ENCODE data around the gene PPP6R1. TPM values are rescaled to one million over a fixed set of nuclear protein-coding genes. Genes with fewer than 3 reads are reported as not detected.

Gene PPP6R1
- total and polyA plus RNA-seq, 7 donors: 17.1 to 78.1 (median 22.9) TPM

DNA sequence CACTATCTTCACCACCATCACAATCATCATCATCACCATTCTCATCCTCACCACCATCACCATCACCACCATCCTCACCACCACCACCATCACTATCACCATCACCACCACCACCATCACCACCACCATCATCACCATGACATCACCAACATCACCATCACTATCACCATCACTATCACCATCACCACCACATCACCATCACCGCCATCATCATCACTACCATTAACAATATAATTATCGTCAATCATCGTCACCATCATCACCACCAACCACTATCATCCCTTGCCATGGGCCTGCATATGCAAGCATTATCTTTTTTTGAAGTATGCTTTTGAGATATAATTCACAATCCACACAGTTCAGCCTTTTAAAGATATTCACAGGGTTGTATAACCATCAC, 7.6 kb upstream of the PPP6R1 start:
- no peak for DNase-seq
- Histone ChIP-seq H3K9me3 (no peaks in the 10 kb centered on the region), H3K27ac (no peak overlapping the region), H3K4me3 (no peak overlapping the region), H3K27me3 (no peaks in the 10 kb centered on the region), H3K4me1 (no peaks in the 10 kb centered on the region), H3K36me3 (peaks cover 0 to 34% (median 0%) of the 10 kb centered on the region in 4 donors)
- TF ChIP-seq POLR2A (IDR thresholded peaks at IDR 0.05) (no peak), EP300 (IDR thresholded peaks at IDR 0.05) (no peak)
- TF ChIP-seq, protein P1, sequence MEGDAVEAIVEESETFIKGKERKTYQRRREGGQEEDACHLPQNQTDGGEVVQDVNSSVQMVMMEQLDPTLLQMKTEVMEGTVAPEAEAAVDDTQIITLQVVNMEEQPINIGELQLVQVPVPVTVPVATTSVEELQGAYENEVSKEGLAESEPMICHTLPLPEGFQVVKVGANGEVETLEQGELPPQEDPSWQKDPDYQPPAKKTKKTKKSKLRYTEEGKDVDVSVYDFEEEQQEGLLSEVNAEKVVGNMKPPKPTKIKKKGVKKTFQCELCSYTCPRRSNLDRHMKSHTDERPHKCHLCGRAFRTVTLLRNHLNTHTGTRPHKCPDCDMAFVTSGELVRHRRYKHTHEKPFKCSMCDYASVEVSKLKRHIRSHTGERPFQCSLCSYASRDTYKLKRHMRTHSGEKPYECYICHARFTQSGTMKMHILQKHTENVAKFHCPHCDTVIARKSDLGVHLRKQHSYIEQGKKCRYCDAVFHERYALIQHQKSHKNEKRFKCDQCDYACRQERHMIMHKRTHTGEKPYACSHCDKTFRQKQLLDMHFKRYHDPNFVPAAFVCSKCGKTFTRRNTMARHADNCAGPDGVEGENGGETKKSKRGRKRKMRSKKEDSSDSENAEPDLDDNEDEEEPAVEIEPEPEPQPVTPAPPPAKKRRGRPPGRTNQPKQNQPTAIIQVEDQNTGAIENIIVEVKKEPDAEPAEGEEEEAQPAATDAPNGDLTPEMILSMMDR (IDR thresholded peaks at IDR 0.05): no peak
- 97 to 98% methylated on average over 3 of the region's 3 CpGs for WGBS, 2 donors
- intact Hi-C loops (cut with DNase I): no loop called here

DNA sequence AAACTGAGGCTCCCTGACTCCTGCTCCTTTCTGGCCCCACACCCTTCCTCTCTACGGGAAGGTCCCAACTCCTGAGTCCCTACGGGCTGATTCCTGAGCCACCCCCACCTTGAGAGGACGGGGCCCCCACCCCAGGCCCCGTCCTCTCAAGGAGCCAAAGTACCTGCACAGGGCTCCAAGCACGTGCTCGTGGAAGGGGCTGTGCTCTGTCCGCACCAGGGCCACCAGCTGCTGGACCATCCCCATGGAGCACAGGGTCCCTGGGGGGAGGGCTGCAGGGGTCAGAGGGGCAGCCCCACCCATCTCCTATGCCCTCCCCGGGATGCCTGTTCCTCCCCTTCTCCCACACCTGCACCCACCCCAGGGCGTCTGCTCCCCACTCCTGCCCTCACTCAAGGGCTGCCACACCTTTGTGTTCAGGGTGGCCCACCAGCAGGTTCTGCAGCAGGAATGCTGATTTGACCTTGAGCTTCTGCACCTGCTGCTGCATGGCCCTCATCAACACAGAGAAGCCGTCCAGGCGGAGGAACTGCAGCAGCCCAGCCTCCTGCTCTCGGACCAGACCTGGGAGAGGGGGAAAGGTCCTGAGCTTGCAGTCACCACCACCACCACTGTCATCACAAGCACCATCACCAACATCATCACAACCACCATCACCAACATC, 7.0 kb upstream of the PPP6R1 start:
- no peak for TF ChIP-seq POLR2AphosphoS5 (IDR thresholded peaks at IDR 0.05)
- TF ChIP-seq, protein P1 (IDR thresholded peaks at IDR 0.05): no peak
- TF ChIP-seq POLR2A (IDR thresholded peaks at IDR 0.05): no peak
- TF ChIP-seq EP300 (IDR thresholded peaks at IDR 0.05): no peak
- DNase-seq: no peak
- 90 to 94% methylated on average over 12 of the region's 12 CpGs for WGBS, 2 donors
- Histone ChIP-seq H3K4me3 (no peak overlapping the region), H3K4me1 (no peaks in the 10 kb centered on the region), H3K27me3 (no peaks in the 10 kb centered on the region), H3K9me3 (no peaks in the 10 kb centered on the region), H3K27ac (no peak overlapping the region), H3K36me3 (peaks cover 0 to 33% (median 0%) of the 10 kb centered on the region in 4 donors)
- intact Hi-C loops (cut with DNase I): no loop called here

DNA sequence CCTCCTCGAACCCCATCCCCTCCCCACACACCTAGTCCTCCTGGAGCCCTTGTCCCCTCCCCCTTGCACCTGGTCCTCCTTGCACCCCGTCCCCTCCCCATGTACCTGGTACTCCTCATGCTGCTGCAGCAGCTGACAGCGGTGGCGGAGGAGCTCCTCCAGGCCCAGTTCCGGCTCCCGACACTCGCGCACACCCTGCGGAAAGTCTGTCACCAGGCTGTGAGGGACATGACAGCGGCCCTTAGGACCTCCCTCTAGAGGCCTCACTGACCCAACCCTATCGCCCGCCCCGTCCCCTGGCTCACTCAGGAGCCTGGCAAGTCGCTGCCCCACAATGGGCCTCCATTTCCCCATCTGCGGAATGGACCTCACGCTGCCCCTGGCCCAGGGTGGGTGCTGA, 6.4 kb upstream of the PPP6R1 start:
- peaks cover 0 to 1% (median under 1%) of the 10 kb centered on the region in 4 donors for H3K4me1 ChIP-seq
- H3K27me3 ChIP-seq: no peaks in the 10 kb centered on the region
- WGBS, 2 donors: 90 to 94% methylated on average over 16 of the region's 16 CpGs
- no peak overlapping the region for H3K27ac ChIP-seq
- no peak overlapping the region for H3K4me3 ChIP-seq
- no peaks in the 10 kb centered on the region for H3K9me3 ChIP-seq
- intact Hi-C loops (cut with DNase I): no loop called here
- DNase-seq: no peak
- TF ChIP-seq POLR2A (IDR thresholded peaks at IDR 0.05) (no peak), POLR2AphosphoS5 (IDR thresholded peaks at IDR 0.05) (no peak), EP300 (IDR thresholded peaks at IDR 0.05) (no peak)
- TF ChIP-seq, protein P1 (IDR thresholded peaks at IDR 0.05): no peak
- peaks cover 0 to 29% (median 0%) of the 10 kb centered on the region in 4 donors for H3K36me3 ChIP-seq

DNA sequence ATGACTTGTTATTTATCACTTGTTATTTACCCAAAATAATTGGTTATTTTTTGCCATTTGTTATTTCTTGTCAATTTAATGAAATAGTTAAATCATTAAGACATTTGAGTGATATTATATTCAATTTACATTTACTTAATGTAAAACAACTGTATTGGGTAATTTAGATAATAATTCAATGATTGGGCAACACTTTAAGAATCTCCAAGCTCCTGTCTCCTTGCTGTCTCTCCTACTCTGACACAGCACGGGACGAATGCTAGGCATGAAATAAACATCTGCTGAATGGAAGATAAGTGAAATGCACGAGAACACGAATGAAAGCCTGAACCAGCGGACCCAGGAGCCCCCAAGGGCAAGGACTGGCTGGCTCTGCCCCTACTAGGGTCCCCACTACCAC, 5.7 kb upstream of the PPP6R1 start:
- intact Hi-C loops (cut with DNase I): no loop called here
- peaks cover 0 to 8% (median 7%) of the 10 kb centered on the region in 4 donors for H3K4me1 ChIP-seq
- H3K4me3 ChIP-seq: no peak overlapping the region
- no peak for DNase-seq
- TF ChIP-seq POLR2AphosphoS5 (IDR thresholded peaks at IDR 0.05): no peak
- no peak for TF ChIP-seq EP300 (IDR thresholded peaks at IDR 0.05)
- TF ChIP-seq POLR2A (IDR thresholded peaks at IDR 0.05): no peak
- TF ChIP-seq, protein P1 (IDR thresholded peaks at IDR 0.05): no peak
- no peaks in the 10 kb centered on the region for H3K9me3 ChIP-seq
- H3K27me3 ChIP-seq: no peaks in the 10 kb centered on the region
- H3K27ac ChIP-seq: no peak overlapping the region
- WGBS, 2 donors: 89 to 92% methylated on average over 5 of the region's 5 CpGs
- H3K36me3 ChIP-seq: peaks cover 0 to 23% (median 0%) of the 10 kb centered on the region in 4 donors

DNA sequence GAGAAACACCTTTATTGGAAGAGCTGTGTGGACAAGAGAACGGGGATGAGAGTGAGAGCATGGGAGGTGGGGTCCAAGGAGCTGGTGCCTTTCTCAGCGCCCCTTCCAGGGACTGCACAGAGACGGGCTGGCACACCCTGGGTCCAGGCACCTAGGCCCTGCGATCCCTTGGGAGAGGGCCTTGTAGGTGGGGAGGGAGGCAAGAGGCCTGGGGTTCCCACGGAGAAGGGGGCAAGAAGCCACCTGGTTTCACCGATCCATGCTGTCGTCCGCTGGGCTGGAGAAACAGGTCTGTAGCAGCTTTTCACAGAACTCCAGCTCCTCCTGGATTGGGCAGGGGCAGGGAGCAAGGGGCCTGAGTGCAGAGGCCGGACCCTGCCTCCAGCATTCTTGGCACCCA, 3.5 kb upstream of the PPP6R1 start:
- intact Hi-C loops (cut with DNase I): no loop called here
- peaks cover 4 to 18% (median 13%) of the 10 kb centered on the region in 4 donors for H3K4me1 ChIP-seq
- H3K9me3 ChIP-seq: no peaks in the 10 kb centered on the region
- H3K27ac ChIP-seq: no peak overlapping the region
- WGBS, 2 donors: 96 to 98% methylated on average over 9 of the region's 9 CpGs
- H3K4me3 ChIP-seq: no peak overlapping the region
- DNase-seq: no peak
- H3K36me3 ChIP-seq: peaks cover 0 to 20% (median 0%) of the 10 kb centered on the region in 4 donors
- TF ChIP-seq EP300 (IDR thresholded peaks at IDR 0.05) (no peak), POLR2AphosphoS5 (IDR thresholded peaks at IDR 0.05) (no peak), POLR2A (IDR thresholded peaks at IDR 0.05) (no peak)
- TF ChIP-seq, protein P1 (IDR thresholded peaks at IDR 0.05): no peak
- H3K27me3 ChIP-seq: no peaks in the 10 kb centered on the region
